Activated CD8-positive, alpha-beta T cell treated with anti-CD3 and anti-CD28 coated beads, Interleukin-2, amount 10 ng/mL, durations not matched to agents 7 days and 5 days (primary cell): Measurements from ENCODE around the gene ARHGAP28. TPM values are rescaled to one million over a fixed set of nuclear protein-coding genes. Genes with fewer than 3 reads are reported as not detected.

ENCODE experiments used
- ATAC-seq: fragments of 150-1000 bp; cut with Tn5 transposase; one replicate; pipeline ENCODE4 v1.10.0; 2021; ENCODE audit warnings: moderate library complexity
- CTCF ChIA-PET: fragments of 350-600 bp; sonication (Branson Sonifier 250); formaldehyde crosslinking; loops from one replicate; lab custom pipeline; 2021; ENCODE audit warnings: antibody characterized with exemption; lab: Charles Lee
- POLR2A ChIA-PET: fragments of 350-600 bp; sonication (Branson Sonifier 250); formaldehyde crosslinking; loops from one replicate; lab custom pipeline; 2021; ENCODE audit warnings: antibody characterized with exemption; lab: Charles Lee
- DNase-seq: peaks from one replicate; pipeline ENCODE4 v3.0.0-alpha.2; 2020
- H3K27ac Mint-ChIP-seq: one replicate; pipeline ENCODE4 v1.8.0; 2021; ENCODE audit warnings: mild to moderate bottlenecking, mixed read lengths
- H3K27me3 Mint-ChIP-seq: one replicate; pipeline ENCODE4 v1.8.0; 2021; ENCODE audit warnings: low read depth, mixed read lengths
- H3K36me3 Mint-ChIP-seq: one replicate; pipeline ENCODE4 v1.8.0; 2021; ENCODE audit warnings: low read depth, mixed read lengths
- H3K4me1 Mint-ChIP-seq: one replicate; pipeline ENCODE4 v1.8.0; 2021; ENCODE audit warnings: low read depth, mixed read lengths
- H3K4me3 Mint-ChIP-seq: one replicate; pipeline ENCODE4 v1.8.0; 2021; ENCODE audit warnings: mild to moderate bottlenecking, mixed read lengths
- H3K9me3 Mint-ChIP-seq: one replicate; pipeline ENCODE4 v1.8.0; 2022; ENCODE audit warnings: mixed read lengths; ENCODE audit not compliant: insufficient read depth
- total RNA-seq, 2 experiments: library from RNA; stranded (reverse); gene quantifications; one replicate each; pipeline ENCODE4 v1.2.3, GENCODE V29; 2021

ARHGAP28 gene
- total RNA-seq, 2 experiments from 2014 or later, result not detected

DNA sequence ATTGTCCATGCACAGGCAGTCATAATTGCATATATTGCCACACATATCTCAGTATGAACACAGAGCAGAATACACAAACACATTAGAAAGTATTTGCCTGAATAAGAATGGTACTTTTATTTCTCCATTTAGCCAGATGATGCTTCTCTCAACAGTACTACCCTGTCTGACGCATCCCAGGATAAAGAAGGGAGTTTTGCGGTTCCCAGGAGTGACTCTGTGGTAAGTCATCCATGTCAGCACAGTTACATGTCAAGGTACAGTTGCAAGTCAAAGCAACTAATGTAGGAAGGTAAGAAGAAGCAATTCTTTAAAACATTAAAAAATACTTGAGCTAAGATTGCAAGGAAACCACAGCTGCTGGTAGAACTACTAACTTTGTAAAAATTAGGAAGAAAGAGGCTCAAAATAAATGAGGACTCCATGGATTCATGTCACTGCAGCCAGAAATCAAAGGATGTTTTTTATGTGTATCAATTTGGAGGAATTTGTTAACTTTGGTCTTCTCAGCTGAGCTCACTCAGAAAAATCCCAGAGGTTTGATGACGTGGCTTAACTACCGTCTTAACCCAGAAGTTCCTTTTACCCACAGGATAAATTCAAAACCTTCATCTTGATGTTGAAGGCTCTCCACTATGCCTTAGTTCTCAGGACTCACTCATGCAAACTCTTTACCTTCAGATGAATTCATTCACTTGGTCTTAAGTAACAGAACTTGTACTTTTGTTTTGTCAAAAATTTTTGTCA, 130.3 kb downstream of the ARHGAP28 start:
- Mint-ChIP-seq H3K4me3 (no peak overlapping the region), H3K27ac (no peak overlapping the region), H3K9me3 (peaks cover 6% of the 10 kb centered on the region), H3K4me1 (no peaks in the 10 kb centered on the region), H3K27me3 (no peaks in the 10 kb centered on the region), H3K36me3 (no peaks in the 10 kb centered on the region)
- POLR2A ChIA-PET, result no interaction called here
- CTCF ChIA-PET, result no interaction called here
- ATAC-seq, result no peak
- DNase-seq, result no peak

DNA sequence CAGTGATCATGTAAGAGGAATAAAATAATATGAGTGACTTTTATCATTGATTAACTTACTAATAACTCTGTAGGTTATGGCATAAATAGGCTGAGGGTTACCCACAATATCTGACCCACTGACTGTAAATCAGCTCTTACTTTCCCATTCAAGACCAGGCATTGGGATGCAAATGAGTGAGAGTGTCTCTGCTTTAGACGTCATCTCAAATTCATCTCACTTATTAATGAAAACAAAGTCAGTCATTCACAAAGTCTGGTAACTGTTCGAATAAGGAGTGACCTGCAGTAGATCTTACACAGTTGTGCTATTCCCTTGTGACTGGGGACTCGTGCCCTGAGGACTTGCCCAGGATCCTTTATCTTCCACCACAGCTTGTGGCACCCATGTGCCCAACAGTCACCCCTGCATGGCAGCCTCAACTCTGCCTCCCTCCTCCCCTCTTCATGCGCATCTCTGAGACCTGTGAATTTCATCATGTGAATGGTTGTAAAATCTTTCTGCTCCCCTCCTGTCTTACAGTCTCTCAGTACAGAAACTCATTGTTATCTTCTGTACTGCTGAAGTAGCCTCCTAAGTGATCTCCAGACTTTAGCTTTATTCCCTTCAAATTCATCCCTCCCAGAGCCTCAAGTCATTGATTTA, 131.4 kb downstream of the ARHGAP28 start:
- DNase-seq (no peak), ATAC-seq (no peak)
- Mint-ChIP-seq H3K9me3 (peaks cover 6% of the 10 kb centered on the region), H3K27me3 (no peaks in the 10 kb centered on the region), H3K4me3 (no peak overlapping the region), H3K36me3 (no peaks in the 10 kb centered on the region), H3K27ac (no peak overlapping the region), H3K4me1 (no peaks in the 10 kb centered on the region)
- CTCF ChIA-PET, result no interaction called here
- POLR2A ChIA-PET, result no interaction called here

DNA sequence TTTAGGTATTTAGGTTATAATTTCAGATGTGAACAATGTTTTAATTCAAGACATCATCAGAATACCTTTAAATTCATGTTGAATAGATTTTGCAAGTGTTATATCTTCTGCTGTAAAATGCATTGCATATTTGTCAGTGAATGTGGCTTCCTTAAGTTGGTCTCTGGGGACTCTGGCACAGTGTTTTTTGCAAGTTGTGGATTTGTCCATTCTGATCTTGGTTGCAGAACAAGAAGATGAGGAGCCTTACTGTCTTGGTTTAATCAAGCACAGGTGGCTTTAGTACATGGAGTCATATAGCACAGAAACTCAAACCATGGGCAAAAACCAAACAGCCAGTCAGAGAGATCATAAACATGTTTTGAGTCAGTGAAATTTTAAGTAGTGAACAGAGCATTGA, 135.7 kb downstream of the ARHGAP28 start:
- CTCF ChIA-PET, result no interaction called here
- no peak for DNase-seq
- POLR2A ChIA-PET, result no interaction called here
- H3K27ac Mint-ChIP-seq, result no peak overlapping the region
- H3K36me3 Mint-ChIP-seq, result no peaks in the 10 kb centered on the region
- no peaks in the 10 kb centered on the region for H3K4me1 Mint-ChIP-seq
- H3K9me3 Mint-ChIP-seq, result no peaks in the 10 kb centered on the region
- no peak overlapping the region for H3K4me3 Mint-ChIP-seq
- no peak for ATAC-seq
- no peaks in the 10 kb centered on the region for H3K27me3 Mint-ChIP-seq

DNA sequence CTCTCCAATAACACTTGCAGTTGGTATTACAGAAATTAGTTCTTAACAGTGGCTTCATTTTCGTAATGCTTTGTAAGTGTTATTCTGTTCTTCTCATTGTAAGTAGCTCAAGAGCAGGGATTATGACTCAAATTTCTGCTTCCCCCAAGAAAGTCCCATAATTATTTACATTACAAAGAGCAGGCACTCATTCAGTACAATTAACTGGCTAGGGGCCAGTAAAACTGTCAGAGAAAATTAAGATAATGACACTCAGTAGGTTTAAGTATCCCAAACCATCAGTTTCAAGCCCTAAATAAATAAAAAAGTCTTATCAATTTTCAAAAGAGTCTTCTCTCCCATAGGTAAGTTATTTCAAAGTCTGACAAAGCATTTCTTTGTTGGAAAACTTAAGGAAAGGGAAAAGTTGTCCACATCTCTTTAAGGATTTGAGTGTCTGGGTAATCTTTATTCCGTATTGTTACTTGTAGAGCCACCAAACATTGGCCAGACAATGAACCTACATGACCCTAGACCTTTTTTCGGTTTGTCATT, 137.1 kb downstream of the ARHGAP28 start:
- Mint-ChIP-seq H3K27me3 (no peaks in the 10 kb centered on the region), H3K4me3 (no peak overlapping the region), H3K4me1 (no peaks in the 10 kb centered on the region), H3K36me3 (no peaks in the 10 kb centered on the region), H3K9me3 (no peaks in the 10 kb centered on the region), H3K27ac (no peak overlapping the region)
- ChIA-PET POLR2A (no interaction called here), CTCF (no interaction called here)
- ATAC-seq (no peak), DNase-seq (no peak)

DNA sequence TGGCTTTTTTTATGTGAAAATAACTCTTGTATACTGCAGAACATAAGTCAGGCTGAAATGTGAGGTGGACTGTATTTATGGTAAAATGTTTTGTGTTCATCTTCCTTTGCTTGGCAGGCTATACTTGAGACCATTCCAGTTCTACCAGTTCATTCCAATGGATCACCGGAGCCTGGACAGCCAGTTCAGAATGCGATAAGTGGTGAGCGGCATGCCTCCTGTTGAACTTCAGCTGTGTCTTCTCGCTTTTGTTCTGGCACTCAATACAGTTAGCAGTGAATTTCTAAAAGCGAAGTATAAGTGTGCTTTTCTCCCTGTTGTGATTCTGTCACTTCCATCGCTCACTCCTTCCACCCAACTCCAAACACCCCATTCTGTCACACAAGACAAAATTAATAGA, 138.5 kb downstream of the ARHGAP28 start:
- Mint-ChIP-seq H3K4me1 (no peaks in the 10 kb centered on the region), H3K4me3 (no peak overlapping the region), H3K27me3 (no peaks in the 10 kb centered on the region), H3K36me3 (no peaks in the 10 kb centered on the region), H3K27ac (no peak overlapping the region), H3K9me3 (no peaks in the 10 kb centered on the region)
- DNase-seq (no peak), ATAC-seq (no peak)
- POLR2A ChIA-PET, result no interaction called here
- CTCF ChIA-PET, result no interaction called here

DNA sequence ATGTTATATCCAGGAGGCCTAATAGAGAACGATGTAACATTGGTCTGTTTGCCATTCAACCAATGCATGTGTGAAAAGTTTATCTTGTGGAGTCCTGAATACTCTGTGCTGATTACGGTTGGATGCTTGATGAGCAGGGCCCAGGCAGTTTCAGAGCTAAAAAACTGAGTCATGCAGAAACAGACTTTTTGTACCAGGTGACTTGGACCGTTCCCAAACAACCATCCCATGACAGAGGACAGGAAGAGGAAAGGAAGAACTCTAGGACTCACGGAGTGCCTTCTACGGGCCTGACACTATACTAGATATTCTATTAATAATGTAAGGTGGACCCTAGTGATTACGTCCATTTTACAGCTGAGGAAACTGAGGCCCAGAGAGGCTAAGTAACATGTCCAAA, 142.1 kb downstream of the ARHGAP28 start:
- POLR2A ChIA-PET, result no interaction called here
- H3K27me3 Mint-ChIP-seq, result no peaks in the 10 kb centered on the region
- no peaks in the 10 kb centered on the region for H3K9me3 Mint-ChIP-seq
- no peaks in the 10 kb centered on the region for H3K36me3 Mint-ChIP-seq
- ATAC-seq, result no peak
- H3K4me1 Mint-ChIP-seq, result no peaks in the 10 kb centered on the region
- H3K4me3 Mint-ChIP-seq, result no peak overlapping the region
- H3K27ac Mint-ChIP-seq, result no peak overlapping the region
- CTCF ChIA-PET, result no interaction called here
- DNase-seq, result no peak

DNA sequence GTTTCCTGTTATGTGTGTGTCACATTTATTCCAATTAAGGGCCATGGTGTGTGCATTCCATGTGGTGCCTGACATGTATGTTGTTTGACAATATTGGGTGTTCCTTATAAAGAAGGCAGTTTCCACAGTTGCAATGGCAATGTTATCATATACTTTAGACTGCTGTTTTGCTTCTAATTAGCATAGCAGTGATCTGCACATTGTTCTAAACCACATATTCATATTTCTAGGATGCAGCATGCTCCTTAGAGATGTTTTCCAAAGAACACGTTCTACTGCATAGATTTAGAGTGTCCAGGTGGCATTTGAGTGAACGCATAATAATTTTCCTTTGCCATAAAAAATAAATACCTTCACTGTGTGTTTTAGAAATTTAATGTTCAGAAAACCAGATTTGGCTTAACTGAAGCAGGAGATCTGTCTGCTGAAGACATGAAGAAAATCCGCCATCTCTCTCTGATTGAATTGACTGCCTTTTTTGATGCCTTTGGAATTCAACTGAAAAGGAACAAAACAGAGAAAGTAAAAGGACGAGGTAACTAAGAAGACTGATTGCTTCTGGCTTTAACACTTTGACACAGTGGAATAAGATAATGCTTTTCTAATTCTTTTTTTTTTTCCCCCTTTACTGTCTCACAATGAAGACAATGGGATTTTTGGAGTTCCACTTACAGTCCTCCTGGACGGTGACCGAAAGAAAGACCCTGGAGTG, 143.7 kb downstream of the ARHGAP28 start:
- no peaks in the 10 kb centered on the region for H3K4me1 Mint-ChIP-seq
- no peaks in the 10 kb centered on the region for H3K27me3 Mint-ChIP-seq
- no peak overlapping the region for H3K4me3 Mint-ChIP-seq
- ATAC-seq, result no peak
- no peaks in the 10 kb centered on the region for H3K9me3 Mint-ChIP-seq
- H3K27ac Mint-ChIP-seq, result no peak overlapping the region
- DNase-seq, result no peak
- no peaks in the 10 kb centered on the region for H3K36me3 Mint-ChIP-seq
- CTCF ChIA-PET, result no interaction called here
- POLR2A ChIA-PET, result no interaction called here

DNA sequence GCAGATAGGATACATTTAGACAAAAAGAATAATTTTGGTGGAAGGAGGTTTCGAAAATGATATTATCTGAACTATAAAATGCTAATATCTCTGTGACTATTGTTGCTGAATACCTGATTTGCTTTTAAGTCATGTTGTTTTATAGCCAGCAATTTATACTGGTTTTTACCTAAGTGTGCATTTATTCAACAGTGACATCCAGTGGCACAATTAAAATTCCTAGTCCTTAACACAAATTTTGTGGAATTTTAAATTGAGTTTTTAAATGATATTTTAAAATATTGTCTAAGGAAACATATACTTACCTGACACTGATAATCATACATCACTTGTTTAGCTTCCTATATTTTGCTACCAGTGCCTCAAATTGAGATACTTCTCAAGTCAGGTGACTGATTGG, 144.8 kb downstream of the ARHGAP28 start:
- H3K4me1 Mint-ChIP-seq, result no peaks in the 10 kb centered on the region
- DNase-seq, result no peak
- no peaks in the 10 kb centered on the region for H3K36me3 Mint-ChIP-seq
- H3K9me3 Mint-ChIP-seq, result no peaks in the 10 kb centered on the region
- no peak overlapping the region for H3K4me3 Mint-ChIP-seq
- CTCF ChIA-PET, result no interaction called here
- no peaks in the 10 kb centered on the region for H3K27me3 Mint-ChIP-seq
- H3K27ac Mint-ChIP-seq, result no peak overlapping the region
- POLR2A ChIA-PET, result no interaction called here
- no peak for ATAC-seq

DNA sequence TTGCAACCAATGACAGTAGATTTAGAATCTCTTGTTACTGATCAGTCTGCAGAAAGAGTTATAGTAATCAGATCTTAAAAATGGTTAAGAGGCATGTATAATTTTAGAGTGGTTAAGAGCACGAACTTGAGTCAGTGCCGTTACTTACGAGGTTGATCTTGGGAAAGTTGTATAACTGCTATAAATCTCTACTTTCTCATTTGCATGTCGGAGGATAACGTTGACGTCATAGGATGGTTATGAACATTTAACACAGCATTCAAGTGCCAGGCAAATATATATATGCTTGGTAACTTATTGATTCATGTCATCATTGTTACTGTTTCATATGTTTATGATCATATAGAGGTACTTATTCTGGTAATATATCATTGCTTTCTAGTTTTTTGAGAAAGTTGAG, 146.2 kb downstream of the ARHGAP28 start:
- ChIA-PET POLR2A (no interaction called here), CTCF (no interaction called here)
- DNase-seq (no peak), ATAC-seq (no peak)
- no peaks in the 10 kb centered on the region for H3K4me1 Mint-ChIP-seq
- H3K27me3 Mint-ChIP-seq, result no peaks in the 10 kb centered on the region
- H3K4me3 Mint-ChIP-seq, result no peak overlapping the region
- no peak overlapping the region for H3K27ac Mint-ChIP-seq
- H3K36me3 Mint-ChIP-seq, result no peaks in the 10 kb centered on the region
- H3K9me3 Mint-ChIP-seq, result no peaks in the 10 kb centered on the region

DNA sequence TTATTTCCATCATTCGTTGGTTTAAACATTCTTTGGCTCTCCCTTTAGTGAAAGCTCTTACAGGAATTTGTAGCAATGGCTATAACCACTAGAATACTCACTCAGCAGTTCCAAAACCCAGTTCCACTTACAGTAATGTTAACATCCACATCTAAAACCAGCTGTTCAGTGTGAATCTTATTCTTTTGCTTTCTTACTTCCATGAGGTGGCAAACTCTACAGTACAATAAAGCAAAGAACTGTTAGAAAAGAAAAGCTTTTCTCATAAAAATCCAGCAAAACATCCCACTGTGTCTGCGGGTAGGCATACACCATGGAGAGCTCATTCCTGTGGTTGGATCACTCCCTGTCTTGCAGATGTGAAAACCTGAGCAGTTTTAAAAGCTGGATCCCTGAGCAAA, 147.1 kb downstream of the ARHGAP28 start:
- H3K27me3 Mint-ChIP-seq, result no peaks in the 10 kb centered on the region
- H3K4me1 Mint-ChIP-seq, result no peaks in the 10 kb centered on the region
- no peak overlapping the region for H3K4me3 Mint-ChIP-seq
- no peak overlapping the region for H3K27ac Mint-ChIP-seq
- CTCF ChIA-PET, result no interaction called here
- no peaks in the 10 kb centered on the region for H3K36me3 Mint-ChIP-seq
- DNase-seq, result no peak
- ATAC-seq, result no peak
- POLR2A ChIA-PET, result no interaction called here
- H3K9me3 Mint-ChIP-seq, result no peaks in the 10 kb centered on the region

DNA sequence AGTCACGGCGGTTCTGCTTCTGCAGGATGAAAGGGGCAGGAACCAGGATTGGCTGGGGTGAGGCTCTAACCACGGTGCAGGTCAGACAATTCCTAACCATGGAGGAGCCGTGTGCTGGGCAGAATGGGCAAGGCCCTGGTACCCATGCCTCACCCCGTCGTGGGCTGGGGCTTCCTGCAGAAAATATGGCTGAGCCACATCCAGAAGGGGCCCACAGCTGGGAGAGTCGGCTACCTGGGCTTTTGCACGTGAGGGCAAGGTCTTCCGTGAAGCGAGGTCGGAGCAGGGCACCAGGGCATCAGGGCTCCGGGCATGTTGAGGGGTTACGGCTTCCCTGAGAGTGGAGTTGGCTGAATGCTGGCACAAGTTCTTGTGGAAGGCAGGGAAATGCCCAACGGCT, 147.8 kb downstream of the ARHGAP28 start:
- no peaks in the 10 kb centered on the region for H3K27me3 Mint-ChIP-seq
- CTCF ChIA-PET, result no interaction called here
- POLR2A ChIA-PET, result no interaction called here
- no peaks in the 10 kb centered on the region for H3K4me1 Mint-ChIP-seq
- H3K36me3 Mint-ChIP-seq, result no peaks in the 10 kb centered on the region
- no peak overlapping the region for H3K4me3 Mint-ChIP-seq
- no peak for ATAC-seq
- DNase-seq, result no peak
- H3K9me3 Mint-ChIP-seq, result no peaks in the 10 kb centered on the region
- H3K27ac Mint-ChIP-seq, result no peak overlapping the region

DNA sequence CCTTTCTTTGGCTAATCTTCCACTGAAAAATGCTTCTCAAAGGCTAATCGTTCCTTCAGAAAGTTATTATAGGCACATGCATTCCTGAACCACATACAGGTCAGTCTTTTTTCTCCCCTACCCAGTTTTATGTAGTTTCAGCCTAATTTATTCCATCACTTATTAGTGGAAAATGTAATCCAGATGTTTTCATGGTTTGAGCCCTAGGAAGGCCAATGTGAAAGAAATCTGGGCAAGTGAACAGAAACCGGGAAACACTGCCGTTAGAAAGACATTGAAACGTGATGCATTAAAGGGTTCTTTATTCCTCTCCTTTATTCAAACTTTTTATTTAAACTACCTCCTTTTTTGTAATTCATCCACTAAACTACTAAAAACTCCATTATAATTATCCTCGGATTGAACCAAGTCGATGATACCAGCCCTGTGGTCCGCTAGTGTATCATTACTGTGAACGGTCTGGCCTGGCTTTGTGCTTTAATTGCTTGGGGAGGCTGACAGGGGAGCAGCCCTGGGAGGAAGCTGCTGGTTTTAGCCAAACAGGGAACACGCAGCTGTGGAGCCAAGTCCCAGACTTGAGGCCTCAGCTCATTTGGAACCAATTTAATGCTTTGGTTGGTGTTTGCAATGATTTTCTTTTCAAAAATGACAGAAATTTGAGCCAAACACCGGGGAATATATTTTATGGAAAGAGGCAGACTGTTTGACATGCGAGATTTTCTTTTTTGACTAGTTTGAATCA, 149.2 kb downstream of the ARHGAP28 start:
- ChIA-PET CTCF (no interaction called here), POLR2A (no interaction called here)
- H3K4me3 Mint-ChIP-seq, result no peak overlapping the region

More for the DNA sequence above, 149.2 kb downstream of the ARHGAP28 start:
- Mint-ChIP-seq H3K4me1 (no peaks in the 10 kb centered on the region), H3K9me3 (no peaks in the 10 kb centered on the region), H3K27me3 (no peaks in the 10 kb centered on the region), H3K27ac (no peak overlapping the region), H3K36me3 (no peaks in the 10 kb centered on the region)
- DNase-seq (no peak), ATAC-seq (no peak)
